ENCODE results near the gene RNF223. TPM values are rescaled to one million over a fixed set of nuclear protein-coding genes. Genes with fewer than 3 reads are reported as not detected.
A peak's percentile ranks its signal among the peaks of the same experiment; 100 is the strongest.

Gene RNF223
- polyA plus RNA-seq (2013, experiment 1 of 2): not detected
- not detected for polyA plus RNA-seq (2013, experiment 2 of 2)

DNA sequence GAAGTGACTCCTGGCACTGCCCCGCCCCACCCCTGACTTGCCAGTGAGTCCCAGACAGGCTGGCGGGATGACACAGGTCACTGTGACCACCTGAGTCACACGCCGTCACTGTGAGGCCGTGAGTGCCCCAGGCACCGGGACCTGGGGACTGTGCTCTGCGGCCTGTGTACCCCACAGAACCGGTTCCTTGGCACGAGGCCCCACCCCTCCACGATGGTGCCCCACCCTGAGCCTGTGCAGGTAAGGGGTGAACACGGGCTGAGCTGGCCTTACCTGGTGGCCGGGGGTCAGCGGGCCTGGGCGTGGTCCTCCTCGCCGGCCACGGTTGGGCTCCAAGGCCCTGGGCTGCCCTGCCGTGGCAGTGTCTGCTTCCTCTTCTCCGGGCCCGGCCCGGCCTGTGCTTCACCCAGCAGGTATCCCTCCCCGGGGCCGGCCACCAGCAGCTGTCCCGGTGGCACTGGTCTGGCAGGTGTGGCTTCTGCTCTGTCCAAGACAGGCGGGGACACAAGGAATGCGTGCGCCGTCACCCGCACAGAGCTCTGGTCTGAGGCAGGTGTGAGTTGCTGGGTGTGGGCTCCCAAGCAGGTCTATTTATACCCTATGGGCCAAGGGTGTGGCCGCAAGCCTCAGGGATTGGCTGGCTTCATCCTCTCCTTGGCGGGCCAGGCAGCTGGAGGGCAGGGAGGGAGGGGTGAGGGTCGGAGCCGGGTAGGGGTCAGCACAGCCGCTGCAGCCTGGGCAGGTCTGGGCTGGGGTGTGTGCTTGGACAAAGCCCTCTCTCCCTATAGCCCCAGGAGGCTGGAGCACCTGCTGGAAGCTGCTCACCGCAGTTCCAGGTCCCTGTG is at the start of gene RNF223:
TSS of gene RNF223 (minus strand) at position 564 of the 845 bp plus-strand sequence. CDS start 1,740 bp downstream, outside the sequence.
- DNase-seq: no peak
- no peak within 1 kb of the TSS for H3K4me3 ChIP-seq (ENCODE audit: low read length)
- no peaks in the 10 kb centered on the region for H3K36me3 ChIP-seq (ENCODE audit: control insufficient read depth, insufficient read depth, low read length)
- H4K8ac ChIP-seq (ENCODE audit: low read depth, low read length): no peak within 1 kb of the TSS
- H3K27ac ChIP-seq (ENCODE audit: low read depth, low read length): no peak within 1 kb of the TSS
- no peak within 1 kb of the TSS for H2BK5ac ChIP-seq (ENCODE audit: low read length)
- no peak within 1 kb of the TSS for H2AK5ac ChIP-seq (ENCODE audit: low read length)
- H2BK15ac ChIP-seq (replicated peaks; ENCODE audit: low read depth): no peak within 1 kb of the TSS
- H2BK120ac ChIP-seq (ENCODE audit: low read depth, low read length): no peak within 1 kb of the TSS
- no peaks in the 10 kb centered on the region for H3K79me1 ChIP-seq (ENCODE audit: low read length)
- H4K5ac ChIP-seq (ENCODE audit: low read length): no peak within 1 kb of the TSS
- no peak within 1 kb of the TSS for H3K4me2 ChIP-seq (ENCODE audit: low read length)
- no peaks in the 10 kb centered on the region for H3K4me1 ChIP-seq (ENCODE audit: control insufficient read depth, low read depth, low read length)
- H3K23ac ChIP-seq (ENCODE audit: low read length): no peak within 1 kb of the TSS
- WGBS (ENCODE audit: extremely low coverage, insufficient coverage, low lambda C conversion rate): no CpG with 5 or more reads among the region's 35 CpGs
- H3K79me2 ChIP-seq (ENCODE audit: control insufficient read depth, insufficient read depth, low read length): no peaks in the 10 kb centered on the region
- H3K4ac ChIP-seq (ENCODE audit: low read depth, low read length): no peak within 1 kb of the TSS
- H3K27me3 ChIP-seq (ENCODE audit: insufficient read depth, low read length, poor library complexity): no peaks in the 10 kb centered on the region
- H3K9ac ChIP-seq (ENCODE audit: low read length): no peak within 1 kb of the TSS
- H3K18ac ChIP-seq (ENCODE audit: low read length): no peak within 1 kb of the TSS
- H3K56ac ChIP-seq (ENCODE audit: low read length): no peak within 1 kb of the TSS

DNA sequence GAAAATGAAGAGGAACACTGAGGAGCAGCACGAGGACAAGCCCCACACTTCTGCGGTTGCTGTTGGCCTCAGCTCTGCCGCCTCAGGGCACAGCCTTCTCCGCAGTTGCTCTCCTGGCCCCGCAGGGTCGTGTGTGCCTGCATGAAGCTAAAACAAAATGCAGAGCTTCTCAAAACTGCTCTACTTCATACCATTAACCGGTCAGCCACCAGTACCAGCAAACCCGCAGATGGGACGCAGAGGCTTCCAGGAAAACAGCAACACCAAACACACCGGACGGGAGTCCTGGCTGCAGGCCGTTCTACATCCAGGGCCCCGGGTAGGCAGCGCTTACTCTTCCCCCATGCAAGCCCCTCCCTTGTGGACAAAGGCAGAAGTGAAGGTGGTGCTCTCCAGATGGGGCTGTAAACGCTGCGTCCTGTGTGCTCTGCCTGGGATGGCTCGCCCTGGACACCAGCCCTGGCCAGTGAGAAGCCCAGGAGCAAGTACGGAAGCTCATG is 48.9 kb upstream of the RNF223 start:
- no peak overlapping the region for H4K8ac ChIP-seq (ENCODE audit: low read depth, low read length)
- no peak overlapping the region for H3K56ac ChIP-seq (ENCODE audit: low read length)
- H3K27me3 ChIP-seq (ENCODE audit: insufficient read depth, low read length, poor library complexity): no peaks in the 10 kb centered on the region
- H3K4me3 ChIP-seq (ENCODE audit: low read length): no peak overlapping the region
- no peaks in the 10 kb centered on the region for H3K4me1 ChIP-seq (ENCODE audit: control insufficient read depth, low read depth, low read length)
- no peak overlapping the region for H3K18ac ChIP-seq (ENCODE audit: low read length)
- H3K23ac ChIP-seq (ENCODE audit: low read length): no peak overlapping the region
- H2BK5ac ChIP-seq (ENCODE audit: low read length): no peak overlapping the region
- H2AK5ac ChIP-seq (ENCODE audit: low read length): no peak overlapping the region
- H3K9ac ChIP-seq (ENCODE audit: low read length): no peak overlapping the region
- H3K79me2 ChIP-seq (ENCODE audit: control insufficient read depth, insufficient read depth, low read length): no peaks in the 10 kb centered on the region
- no CpG with 5 or more reads among the region's 18 CpGs for WGBS (ENCODE audit: extremely low coverage, insufficient coverage, low lambda C conversion rate)
- H3K79me1 ChIP-seq (ENCODE audit: low read length): no peaks in the 10 kb centered on the region
- H2BK120ac ChIP-seq (ENCODE audit: low read depth, low read length): no peak overlapping the region
- H3K27ac ChIP-seq (ENCODE audit: low read depth, low read length): no peak overlapping the region
- no peaks in the 10 kb centered on the region for H3K36me3 ChIP-seq (ENCODE audit: control insufficient read depth, insufficient read depth, low read length)
- H2BK15ac ChIP-seq (replicated peaks; ENCODE audit: low read depth): no peak overlapping the region
- H3K4ac ChIP-seq (ENCODE audit: low read depth, low read length): no peak overlapping the region
- H4K5ac ChIP-seq (ENCODE audit: low read length): no peak overlapping the region
- H3K4me2 ChIP-seq (ENCODE audit: low read length): no peak overlapping the region
- DNase-seq: peak; percentile 33

DNA sequence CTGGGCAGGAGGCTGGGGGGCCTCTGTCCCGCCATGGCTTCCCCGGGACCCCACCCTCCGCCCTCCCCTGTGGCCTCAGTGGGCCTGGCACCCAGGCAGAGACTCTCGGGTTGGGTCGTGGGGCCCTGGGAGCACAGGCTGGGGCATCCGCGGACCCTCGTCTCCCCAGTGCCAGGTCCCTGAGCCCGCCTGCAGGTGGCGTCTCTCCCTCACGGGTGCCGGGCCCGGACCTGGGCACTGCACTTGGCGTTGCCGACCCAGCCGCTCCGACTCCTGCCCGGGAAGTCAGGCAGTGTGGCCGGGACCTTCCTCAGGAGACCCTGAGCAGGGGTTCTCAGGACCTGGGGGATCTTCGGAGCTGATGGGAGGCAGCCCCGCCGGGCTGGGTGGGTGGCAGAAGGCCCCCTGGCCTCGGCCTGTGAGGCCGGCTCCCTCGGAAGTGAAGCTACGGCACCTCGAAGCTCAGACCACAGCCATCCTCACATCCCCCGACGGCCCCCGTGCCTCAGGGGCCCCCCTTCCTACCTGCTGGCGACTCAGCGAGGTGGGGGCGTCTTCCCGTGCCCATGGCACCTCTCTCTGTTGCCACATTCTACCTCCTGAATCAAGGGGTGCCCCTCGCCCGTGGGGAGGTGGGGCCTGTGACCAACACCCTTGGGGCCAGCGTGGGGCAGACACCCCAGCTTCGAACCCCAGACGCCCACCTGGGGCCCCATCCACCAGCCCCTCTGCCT is 48.1 kb upstream of the RNF223 start:
- H2BK5ac ChIP-seq (ENCODE audit: low read length): no peak overlapping the region
- WGBS (ENCODE audit: extremely low coverage, insufficient coverage, low lambda C conversion rate): no CpG with 5 or more reads among the region's 39 CpGs
- no peak overlapping the region for H2BK120ac ChIP-seq (ENCODE audit: low read depth, low read length)
- no peaks in the 10 kb centered on the region for H3K79me2 ChIP-seq (ENCODE audit: control insufficient read depth, insufficient read depth, low read length)
- no peak overlapping the region for H3K4me3 ChIP-seq (ENCODE audit: low read length)
- no peak overlapping the region for H2BK15ac ChIP-seq (replicated peaks; ENCODE audit: low read depth)
- H3K23ac ChIP-seq (ENCODE audit: low read length): no peak overlapping the region
- no peaks in the 10 kb centered on the region for H3K79me1 ChIP-seq (ENCODE audit: low read length)
- H2AK5ac ChIP-seq (ENCODE audit: low read length): no peak overlapping the region
- no peak overlapping the region for H3K56ac ChIP-seq (ENCODE audit: low read length)
- H3K4me2 ChIP-seq (ENCODE audit: low read length): no peak overlapping the region
- no peaks in the 10 kb centered on the region for H3K36me3 ChIP-seq (ENCODE audit: control insufficient read depth, insufficient read depth, low read length)
- DNase-seq: peak; percentile 71
- H3K4me1 ChIP-seq (ENCODE audit: control insufficient read depth, low read depth, low read length): no peaks in the 10 kb centered on the region
- no peaks in the 10 kb centered on the region for H3K27me3 ChIP-seq (ENCODE audit: insufficient read depth, low read length, poor library complexity)
- no peak overlapping the region for H4K5ac ChIP-seq (ENCODE audit: low read length)
- H3K27ac ChIP-seq (ENCODE audit: low read depth, low read length): no peak overlapping the region
- no peak overlapping the region for H3K9ac ChIP-seq (ENCODE audit: low read length)
- no peak overlapping the region for H3K4ac ChIP-seq (ENCODE audit: low read depth, low read length)
- no peak overlapping the region for H4K8ac ChIP-seq (ENCODE audit: low read depth, low read length)
- H3K18ac ChIP-seq (ENCODE audit: low read length): no peak overlapping the region

DNA sequence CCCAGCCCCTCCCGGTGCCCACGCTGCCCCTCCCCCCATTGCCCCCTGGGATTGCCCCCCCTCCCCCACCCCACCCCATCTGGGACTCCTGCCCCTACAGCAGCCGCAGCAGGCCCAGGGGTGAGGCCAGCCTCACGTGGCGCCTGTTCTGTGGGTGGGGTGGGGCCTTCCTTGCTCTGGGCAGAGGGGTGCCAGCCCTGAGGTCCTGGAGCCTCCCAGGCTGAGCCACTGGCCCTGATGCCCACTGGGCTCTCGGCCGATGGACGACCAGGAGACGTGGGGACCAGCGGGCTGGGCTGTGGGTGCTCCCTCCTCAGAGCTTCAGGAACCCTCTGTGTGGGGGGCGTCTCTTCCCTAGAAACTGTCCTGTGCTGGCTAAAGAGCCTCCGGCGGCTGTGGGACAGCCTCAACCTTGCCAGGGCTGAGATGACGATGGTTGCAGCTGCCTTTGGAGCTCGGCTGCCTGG is 47.5 kb upstream of the RNF223 start:
- no peak overlapping the region for H2BK120ac ChIP-seq (ENCODE audit: low read depth, low read length)
- no peak overlapping the region for H3K23ac ChIP-seq (ENCODE audit: low read length)
- no peak overlapping the region for H3K9ac ChIP-seq (ENCODE audit: low read length)
- no peak overlapping the region for H3K4ac ChIP-seq (ENCODE audit: low read depth, low read length)
- H3K56ac ChIP-seq (ENCODE audit: low read length): no peak overlapping the region
- no peak overlapping the region for H3K27ac ChIP-seq (ENCODE audit: low read depth, low read length)
- no peak overlapping the region for H3K18ac ChIP-seq (ENCODE audit: low read length)
- H3K27me3 ChIP-seq (ENCODE audit: insufficient read depth, low read length, poor library complexity): no peaks in the 10 kb centered on the region
- H3K79me2 ChIP-seq (ENCODE audit: control insufficient read depth, insufficient read depth, low read length): no peaks in the 10 kb centered on the region
- H3K4me1 ChIP-seq (ENCODE audit: control insufficient read depth, low read depth, low read length): no peaks in the 10 kb centered on the region
- H4K8ac ChIP-seq (ENCODE audit: low read depth, low read length): no peak overlapping the region
- no peak for DNase-seq
- no CpG with 5 or more reads among the region's 15 CpGs for WGBS (ENCODE audit: extremely low coverage, insufficient coverage, low lambda C conversion rate)
- H3K36me3 ChIP-seq (ENCODE audit: control insufficient read depth, insufficient read depth, low read length): no peaks in the 10 kb centered on the region
- H3K4me3 ChIP-seq (ENCODE audit: low read length): no peak overlapping the region
- H4K5ac ChIP-seq (ENCODE audit: low read length): no peak overlapping the region
- H2BK15ac ChIP-seq (replicated peaks; ENCODE audit: low read depth): no peak overlapping the region
- no peak overlapping the region for H2BK5ac ChIP-seq (ENCODE audit: low read length)
- H3K79me1 ChIP-seq (ENCODE audit: low read length): no peaks in the 10 kb centered on the region
- H2AK5ac ChIP-seq (ENCODE audit: low read length): no peak overlapping the region
- no peak overlapping the region for H3K4me2 ChIP-seq (ENCODE audit: low read length)

DNA sequence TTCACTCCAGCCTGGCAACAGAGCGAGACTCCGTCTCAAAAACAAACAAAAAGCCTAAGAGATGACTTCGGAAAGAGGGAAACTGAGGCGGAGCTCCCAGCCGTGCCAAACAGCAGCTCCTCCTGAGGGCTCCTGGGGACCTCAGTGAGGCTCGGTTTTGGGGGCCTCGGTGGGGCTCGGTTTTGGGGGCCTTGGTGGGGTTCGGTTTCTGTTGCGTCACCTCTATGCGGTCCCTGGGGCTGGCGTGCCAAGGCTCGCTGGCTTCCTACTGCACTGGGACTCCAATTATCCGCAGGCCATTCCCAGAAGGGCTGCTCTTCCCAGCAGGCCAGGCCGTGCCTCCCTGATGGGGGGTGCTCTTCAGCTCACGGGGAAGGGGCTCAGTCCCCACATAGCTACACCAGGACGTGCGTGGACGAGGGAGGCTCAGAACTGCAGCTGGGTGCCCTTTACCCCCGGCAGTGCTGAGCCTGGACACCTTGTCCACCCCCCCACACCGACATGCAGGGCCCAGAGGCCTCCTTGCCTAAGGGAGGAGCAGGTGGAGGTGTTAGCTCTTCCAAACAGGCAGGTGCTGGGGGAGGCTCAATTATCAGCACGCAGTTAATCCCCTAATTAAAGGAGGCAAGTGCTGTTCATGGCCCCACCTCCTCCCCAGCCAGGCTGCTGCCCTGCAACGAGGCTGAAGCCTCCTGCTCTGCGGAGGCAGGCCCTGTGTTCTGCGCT is 46.9 kb upstream of the RNF223 start:
- H3K27me3 ChIP-seq (ENCODE audit: insufficient read depth, low read length, poor library complexity): no peaks in the 10 kb centered on the region
- WGBS (ENCODE audit: extremely low coverage, insufficient coverage, low lambda C conversion rate): no CpG with 5 or more reads among the region's 25 CpGs

More for the DNA sequence above, 46.9 kb upstream of the RNF223 start:
- Histone ChIP-seq H3K4me2 (ENCODE audit: low read length) (no peak overlapping the region), H3K36me3 (ENCODE audit: control insufficient read depth, insufficient read depth, low read length) (no peaks in the 10 kb centered on the region), H2BK120ac (ENCODE audit: low read depth, low read length) (no peak overlapping the region), H2BK15ac (replicated peaks; ENCODE audit: low read depth) (no peak overlapping the region), H4K8ac (ENCODE audit: low read depth, low read length) (no peak overlapping the region), H3K4ac (ENCODE audit: low read depth, low read length) (no peak overlapping the region), H3K56ac (ENCODE audit: low read length) (no peak overlapping the region), H2AK5ac (ENCODE audit: low read length) (no peak overlapping the region), H3K23ac (ENCODE audit: low read length) (no peak overlapping the region), H3K4me3 (ENCODE audit: low read length) (no peak overlapping the region), H3K27ac (ENCODE audit: low read depth, low read length) (no peak overlapping the region), H3K9ac (ENCODE audit: low read length) (no peak overlapping the region), H3K79me1 (ENCODE audit: low read length) (no peaks in the 10 kb centered on the region), H3K79me2 (ENCODE audit: control insufficient read depth, insufficient read depth, low read length) (no peaks in the 10 kb centered on the region), H2BK5ac (ENCODE audit: low read length) (no peak overlapping the region), H3K4me1 (ENCODE audit: control insufficient read depth, low read depth, low read length) (no peaks in the 10 kb centered on the region), H3K18ac (ENCODE audit: low read length) (no peak overlapping the region), H4K5ac (ENCODE audit: low read length) (no peak overlapping the region)
- no peak for DNase-seq

Measured in mesendoderm (in vitro differentiated cells).